ENCODE results near the gene GATA5.

The GATA5 gene

GRCh38 chr20:62487561-62488354 lies 12.0 kb upstream of the GATA5 start:
- DNase-seq (ENCODE audit: low read depth in 3 of 3) = no peak

GRCh38 chr20:62487118-62487517 lies 11.3 kb upstream of the GATA5 start:
- no peak for DNase-seq (ENCODE audit: low read depth in 3 of 3)

- DNase-seq (ENCODE audit: low read depth in 3 of 3) = no peak
These were observed 10.7 kb upstream of the GATA5 start for GRCh38 chr20:62486484-62486883.

GRCh38 chr20:62485701-62486089 lies 9.9 kb upstream of the GATA5 start:
- DNase-seq (ENCODE audit: low read depth in 3 of 3) = no peak

- no peak for DNase-seq (ENCODE audit: low read depth in 3 of 3)
These were observed 9.4 kb upstream of the GATA5 start for GRCh38 chr20:62485062-62485700.

- no peak for DNase-seq (ENCODE audit: low read depth in 3 of 3)
These were observed 8.7 kb upstream of the GATA5 start for GRCh38 chr20:62484478-62484877.

- DNase-seq (ENCODE audit: low read depth in 3 of 3) = no peak
These were observed 8.0 kb upstream of the GATA5 start for GRCh38 chr20:62483613-62484458.

GRCh38 chr20:62482974-62483373 lies 7.2 kb upstream of the GATA5 start:
- DNase-seq (ENCODE audit: low read depth in 3 of 3) = no peak

- no peak for DNase-seq (ENCODE audit: low read depth in 3 of 3)
These were observed 6.5 kb upstream of the GATA5 start for GRCh38 chr20:62482146-62482809.

- DNase-seq (ENCODE audit: low read depth in 3 of 3) = no peak
These were observed 5.8 kb upstream of the GATA5 start for GRCh38 chr20:62481425-62482145.

GRCh38 chr20:62480318-62480717 lies 4.5 kb upstream of the GATA5 start:
- no peak for DNase-seq (ENCODE audit: low read depth in 3 of 3)

GRCh38 chr20:62479656-62480055 lies 3.9 kb upstream of the GATA5 start:
- no peak for DNase-seq (ENCODE audit: low read depth in 3 of 3)

GRCh38 chr20:62479156-62479555 lies 3.4 kb upstream of the GATA5 start:
- no peak for DNase-seq (ENCODE audit: low read depth in 3 of 3)

GRCh38 chr20:62477669-62478455 lies 2.1 kb upstream of the GATA5 start:
- DNase-seq (ENCODE audit: low read depth in 3 of 3) = no peak

- DNase-seq (ENCODE audit: low read depth in 3 of 3) = no peak
These were observed 452 bp upstream of the GATA5 start for GRCh38 chr20:62476056-62476838.

GRCh38 chr20:62475027-62475771 lies 596 bp downstream of the GATA5 start:
- DNase-seq (ENCODE audit: low read depth in 3 of 3) = no peak

GRCh38 chr20:62474604-62475026 lies 1.2 kb downstream of the GATA5 start:
- DNase-seq (ENCODE audit: low read depth in 3 of 3) = no peak

- no peak for DNase-seq (ENCODE audit: low read depth in 3 of 3)
These were observed 1.8 kb downstream of the GATA5 start for GRCh38 chr20:62473717-62474603.

Data from stimulated activated CD4-positive, alpha-beta T cell treated with anti-CD3 and anti-CD28 coated beads, TNF-alpha, amount 100 ng/mL, for 48 hours (primary cell).